SK-N-SH (cell line): ENCODE measurements around the gene ZNF184. TPM values are rescaled to one million over a fixed set of nuclear protein-coding genes. Genes with fewer than 3 reads are reported as not detected.

Experiments
- CTCF ChIA-PET: fragments of 300-600, 350-600 bp; formaldehyde crosslinking; extraction: SDS; loops from one replicate; lab custom pipeline; 2021; lab: Yijun Ruan, JAX
- POLR2A ChIA-PET: fragments of 350-600 bp; sonication (Branson Sonifier 250); formaldehyde crosslinking; extraction: SDS; loops from one replicate; lab custom pipeline; 2020; ENCODE audit warnings: antibody characterized with exemption, inconsistent platforms; lab: Yijun Ruan, JAX
- DNase-seq: peaks from one replicate; pipeline ENCODE4 v3.0.0; 2012
- H2AFZ ChIP-seq: fragments of 200-600 bp; sonication (generic); 2 replicates; pipeline ENCODE4 v1.8.1; 2016; ENCODE audit warnings: antibody characterized with exemption, mild to moderate bottlenecking, low read depth
- H3F3A ChIP-seq: fragments of 200-600 bp; sonication (generic); replicated peaks from 2 replicates; pipeline ENCODE3; 2016; ENCODE audit warnings: antibody characterized with exemption, mild to moderate bottlenecking; ENCODE audit not compliant: insufficient read depth
- H3K27ac ChIP-seq, 2 experiments: fragments of 200-500 bp in 1 of 2; fragments of 200-600 bp in 1 of 2; sonication (Bioruptor generic) in 1 of 2; sonication (generic), shearing (Covaris generic) in 1 of 2; 2 replicates each; pipeline versions ENCODE4 v1.5.1 to v1.6.1; 2014 to 2016; ENCODE audit warnings: low read depth in 2 of 2, inconsistent platforms in 1 of 2, low read length in 1 of 2, mild to moderate bottlenecking in 1 of 2, mixed read lengths in 1 of 2
- H3K27me3 ChIP-seq: fragments of 200-600 bp; sonication (generic), shearing (Covaris generic); 2 replicates; pipeline ENCODE4 v1.6.1; 2016; ENCODE audit warnings: mixed run types; ENCODE audit not compliant: insufficient read depth
- H3K36me3 ChIP-seq, 2 experiments: fragments of 200-500 bp in 1 of 2; fragments of 200-600 bp in 1 of 2; sonication (Bioruptor generic) in 1 of 2; sonication (generic) in 1 of 2; replicated peaks in 1 of 2; 2 replicates each; pipeline versions ENCODE3 to v1.5.1; 2014 to 2016; ENCODE audit warnings: low read length in 1 of 2, mild to moderate bottlenecking in 1 of 2; ENCODE audit not compliant: insufficient read depth in 2 of 2, control insufficient read depth in 1 of 2
- H3K4me1 ChIP-seq, 2 experiments: fragments of 200-500 bp in 1 of 2; fragments of 200-600 bp in 1 of 2; sonication (Bioruptor generic) in 1 of 2; sonication (generic), shearing (Covaris generic) in 1 of 2; 2 replicates each; pipeline versions ENCODE4 v1.5.1 to v1.6.1; 2014 to 2016; ENCODE audit warnings: low read depth in 1 of 2, low read length in 1 of 2, mixed run types in 1 of 2; ENCODE audit not compliant: insufficient read depth in 2 of 2, control insufficient read depth in 1 of 2
- H3K4me2 ChIP-seq: fragments of 200-600 bp; sonication (generic), shearing (Covaris generic); 2 replicates; pipeline ENCODE4 v1.6.1; 2017; ENCODE audit warnings: mixed run types
- H3K4me3 ChIP-seq, 2 experiments: fragments of 200-500 bp in 1 of 2; fragments of 200-600 bp in 1 of 2; sonication (Bioruptor generic) in 1 of 2; sonication (generic), shearing (Covaris generic) in 1 of 2; 2 replicates each; pipeline versions ENCODE4 v1.5.1 to v1.8.1; 2014 to 2016; ENCODE audit warnings: low read depth in 2 of 2, inconsistent platforms in 1 of 2, low read length in 1 of 2, mild to moderate bottlenecking in 1 of 2, mixed read lengths in 1 of 2, moderate library complexity in 1 of 2
- H3K79me2 ChIP-seq: fragments of 200-600 bp; sonication (generic); 2 replicates; pipeline ENCODE4 v1.8.1; 2017; ENCODE audit warnings: mild to moderate bottlenecking; ENCODE audit not compliant: insufficient read depth
- H3K9ac ChIP-seq: fragments of 200-600 bp; sonication (generic); 2 replicates; pipeline ENCODE4 v1.6.1; 2017; ENCODE audit warnings: mixed run types
- H3K9me2 ChIP-seq: fragments of 200-600 bp; sonication (generic); 2 replicates; pipeline ENCODE4 v1.6.1; 2017; ENCODE audit warnings: mixed run types
- H3K9me3 ChIP-seq: fragments of 200-600 bp; sonication (generic); 2 replicates; pipeline ENCODE4 v1.6.1; 2017; ENCODE audit warnings: mixed run types, mild to moderate bottlenecking, moderate library complexity
- H4K20me1 ChIP-seq: fragments of 200-600 bp; sonication (generic); 2 replicates; pipeline ENCODE4 v1.6.1; 2017; ENCODE audit warnings: mild to moderate bottlenecking, mixed run types; ENCODE audit not compliant: insufficient read depth
- EP300 ChIP-seq, 2 experiments: IDR thresholded peaks; 2 replicates each; pipeline versions ENCODE4 v1.4.0 to v1.6.1; 2012; ENCODE audit warnings: borderline replicate concordance in 1 of 2, low read depth in 1 of 2, low read length in 1 of 2
- EZH2phosphoT487 ChIP-seq: fragments of 200-600 bp; sonication (generic); IDR thresholded peaks from 2 replicates; pipeline ENCODE4 v1.6.1; 2017; ENCODE audit warnings: low read depth, mixed run types, mild to moderate bottlenecking, antibody characterized with exemption, moderate library complexity, borderline replicate concordance
- FOSL2 ChIP-seq: IDR thresholded peaks from 2 replicates; pipeline ENCODE4 v1.4.0; 2012; ENCODE audit warnings: low read depth, mild to moderate bottlenecking, moderate library complexity, borderline replicate concordance
- GATA2 ChIP-seq: sonication (generic); formaldehyde crosslinking; IDR thresholded peaks from 2 replicates; pipeline ENCODE4 v1.5.0; 2020; ENCODE audit warnings: mild to moderate bottlenecking, missing genetic modification reagents
- MEF2A ChIP-seq: IDR thresholded peaks from 2 replicates; pipeline ENCODE4 v1.4.0; 2012; ENCODE audit warnings: low read depth, borderline replicate concordance
- MXI1 ChIP-seq: IDR thresholded peaks from 2 replicates; pipeline ENCODE4 v1.6.1; 2012; ENCODE audit warnings: mild to moderate bottlenecking, low read depth, low read length, improper control_type of control experiment
- NRF1 ChIP-seq: IDR thresholded peaks from 2 replicates; pipeline ENCODE4 v1.6.1; 2012; ENCODE audit warnings: low read depth, mild to moderate bottlenecking, low read length
- POLR2AphosphoS5 ChIP-seq: IDR thresholded peaks from 2 replicates; pipeline ENCODE4 v1.6.1; 2012; ENCODE audit warnings: low read depth, low read length
- RAD21 ChIP-seq: IDR thresholded peaks from 2 replicates; pipeline ENCODE4 v1.6.1; 2012; ENCODE audit warnings: mild to moderate bottlenecking, low read length
- RXRA ChIP-seq: IDR thresholded peaks from 2 replicates; pipeline ENCODE4 v1.4.0; 2012; ENCODE audit warnings: low read depth, mild to moderate bottlenecking, borderline replicate concordance
- SIN3A ChIP-seq: IDR thresholded peaks from 2 replicates; pipeline ENCODE4 v1.6.1; 2012; ENCODE audit warnings: low read depth, mild to moderate bottlenecking, low read length, moderate library complexity, borderline replicate concordance
- SMC3 ChIP-seq: IDR thresholded peaks from 2 replicates; pipeline ENCODE4 v1.6.1; 2012; ENCODE audit warnings: low read depth, low read length, improper control_type of control experiment
- TEAD4 ChIP-seq: IDR thresholded peaks from 2 replicates; pipeline ENCODE4 v1.4.0; 2012; ENCODE audit warnings: mild to moderate bottlenecking, borderline replicate concordance; ENCODE audit not compliant: insufficient read depth
- WGBS: methylation state at CpG from one replicate; pipeline ENCODE4 v1.1.6; 2017; ENCODE audit warnings: low lambda C conversion rate; 5-methylcytosine and 5-hydroxymethylcytosine counted together
- polyA plus RNA-seq, 3 experiments: library from polyadenylated mRNA; depleted of rRNA; stranded (reverse); fragments of >200 nt; gene quantifications; 2 replicates each; pipeline ENCODE4 v1.2.3, GENCODE V29; 2012
- TF ChIP-seq, protein P1 (sequence below): IDR thresholded peaks from 2 replicates; pipeline ENCODE4 v1.6.1; 2012; ENCODE audit warnings: mild to moderate bottlenecking, low read depth, low read length, moderate library complexity
- TF ChIP-seq, protein P2 (sequence below): fragments of 200-600 bp; sonication (generic); IDR thresholded peaks from 2 replicates; pipeline ENCODE4 v1.6.1; 2017; ENCODE audit warnings: antibody characterized with exemption, mild to moderate bottlenecking, moderate library complexity
- TF ChIP-seq, protein P3 (sequence below): IDR thresholded peaks from 2 replicates; pipeline ENCODE4; 2012
- TF ChIP-seq, protein P4 (sequence below): fragments of 150-350 bp; IDR thresholded peaks from 2 replicates; pipeline ENCODE4 v1.6.1; 2016; ENCODE audit warnings: mild to moderate bottlenecking, low read depth, low read length
- TF ChIP-seq, protein P5 (sequence below): IDR thresholded peaks from 2 replicates; pipeline ENCODE4 v1.4.0; 2012; ENCODE audit warnings: low read depth

ZNF184 gene
- polyA plus RNA-seq, 1 of the 3 experiments (the other 2 are of a cell fraction) = 1.6 TPM

DNA sequence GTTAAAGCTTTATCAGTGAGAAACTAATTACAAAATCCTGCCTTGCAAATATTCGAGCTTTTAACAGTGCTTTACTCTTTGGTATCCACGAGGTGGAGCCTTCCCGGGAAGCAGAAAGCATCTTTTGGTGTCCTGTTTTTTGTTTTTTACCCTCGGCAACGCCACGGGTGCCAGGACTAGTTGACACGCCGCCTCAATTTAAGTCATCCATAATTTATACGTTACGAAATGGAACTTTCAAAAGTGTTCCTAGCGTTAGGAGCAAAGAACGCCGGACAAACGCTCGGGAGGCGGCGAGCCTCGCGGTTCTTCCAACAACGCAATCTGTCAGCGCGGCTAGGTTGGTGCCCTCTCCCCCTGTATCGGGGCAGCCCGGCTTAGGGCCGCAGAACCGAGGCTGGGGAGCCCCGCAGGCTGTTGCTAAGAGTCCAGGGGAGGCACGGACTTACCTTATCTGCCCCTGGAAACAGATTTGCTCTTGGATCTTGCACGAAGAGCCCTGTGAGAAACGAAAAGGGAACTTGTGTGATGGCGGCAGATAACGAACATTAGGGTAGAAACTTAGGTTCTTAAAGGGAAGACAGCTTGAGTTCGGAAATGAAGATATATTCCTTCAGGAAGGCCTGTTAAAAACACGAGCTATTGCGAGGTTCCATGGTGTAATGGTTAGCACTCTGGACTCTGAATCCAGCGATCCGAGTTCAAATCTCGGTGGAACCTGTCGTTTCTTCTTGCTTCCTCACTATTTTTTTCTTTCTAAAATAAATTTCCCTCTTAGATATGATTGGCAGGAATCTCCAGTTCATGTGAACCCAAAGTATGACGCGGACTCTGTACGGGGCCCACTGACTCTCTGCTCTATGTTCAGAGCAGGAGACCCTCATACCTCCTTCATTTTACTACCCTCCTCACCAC, 46.2 kb upstream of the ZNF184 start:
- H3K36me3 ChIP-seq = no peaks in the 10 kb centered on the region
- TF ChIP-seq EP300 (IDR thresholded peaks at IDR 0.05; ENCODE audit: borderline replicate concordance in 1 of 2, low read depth in 1 of 2, low read length in 1 of 2) (no peak), FOSL2 (peak; percentile 39; the same call in 1 of the 2 replicates), NRF1 (no peak), MEF2A (no peak), RAD21 (peak; percentile 57), SMC3 (peak; percentile 74), EZH2phosphoT487 (no peak), MXI1 (peak; percentile 34; the same call in 1 of the 2 replicates), GATA2 (CRISPR knock-in tag) (no peak; the same call in none of the 2 replicates), TEAD4 (peak; percentile 75; the same call in 1 of the 2 replicates), SIN3A (0 out of 2 replicates have a peak, but pooled peaks have one; percentile 24), RXRA (no peak), POLR2AphosphoS5 (no peak)
- TF ChIP-seq, protein P1, sequence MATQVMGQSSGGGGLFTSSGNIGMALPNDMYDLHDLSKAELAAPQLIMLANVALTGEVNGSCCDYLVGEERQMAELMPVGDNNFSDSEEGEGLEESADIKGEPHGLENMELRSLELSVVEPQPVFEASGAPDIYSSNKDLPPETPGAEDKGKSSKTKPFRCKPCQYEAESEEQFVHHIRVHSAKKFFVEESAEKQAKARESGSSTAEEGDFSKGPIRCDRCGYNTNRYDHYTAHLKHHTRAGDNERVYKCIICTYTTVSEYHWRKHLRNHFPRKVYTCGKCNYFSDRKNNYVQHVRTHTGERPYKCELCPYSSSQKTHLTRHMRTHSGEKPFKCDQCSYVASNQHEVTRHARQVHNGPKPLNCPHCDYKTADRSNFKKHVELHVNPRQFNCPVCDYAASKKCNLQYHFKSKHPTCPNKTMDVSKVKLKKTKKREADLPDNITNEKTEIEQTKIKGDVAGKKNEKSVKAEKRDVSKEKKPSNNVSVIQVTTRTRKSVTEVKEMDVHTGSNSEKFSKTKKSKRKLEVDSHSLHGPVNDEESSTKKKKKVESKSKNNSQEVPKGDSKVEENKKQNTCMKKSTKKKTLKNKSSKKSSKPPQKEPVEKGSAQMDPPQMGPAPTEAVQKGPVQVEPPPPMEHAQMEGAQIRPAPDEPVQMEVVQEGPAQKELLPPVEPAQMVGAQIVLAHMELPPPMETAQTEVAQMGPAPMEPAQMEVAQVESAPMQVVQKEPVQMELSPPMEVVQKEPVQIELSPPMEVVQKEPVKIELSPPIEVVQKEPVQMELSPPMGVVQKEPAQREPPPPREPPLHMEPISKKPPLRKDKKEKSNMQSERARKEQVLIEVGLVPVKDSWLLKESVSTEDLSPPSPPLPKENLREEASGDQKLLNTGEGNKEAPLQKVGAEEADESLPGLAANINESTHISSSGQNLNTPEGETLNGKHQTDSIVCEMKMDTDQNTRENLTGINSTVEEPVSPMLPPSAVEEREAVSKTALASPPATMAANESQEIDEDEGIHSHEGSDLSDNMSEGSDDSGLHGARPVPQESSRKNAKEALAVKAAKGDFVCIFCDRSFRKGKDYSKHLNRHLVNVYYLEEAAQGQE = no peak
- TF ChIP-seq, protein P2, sequence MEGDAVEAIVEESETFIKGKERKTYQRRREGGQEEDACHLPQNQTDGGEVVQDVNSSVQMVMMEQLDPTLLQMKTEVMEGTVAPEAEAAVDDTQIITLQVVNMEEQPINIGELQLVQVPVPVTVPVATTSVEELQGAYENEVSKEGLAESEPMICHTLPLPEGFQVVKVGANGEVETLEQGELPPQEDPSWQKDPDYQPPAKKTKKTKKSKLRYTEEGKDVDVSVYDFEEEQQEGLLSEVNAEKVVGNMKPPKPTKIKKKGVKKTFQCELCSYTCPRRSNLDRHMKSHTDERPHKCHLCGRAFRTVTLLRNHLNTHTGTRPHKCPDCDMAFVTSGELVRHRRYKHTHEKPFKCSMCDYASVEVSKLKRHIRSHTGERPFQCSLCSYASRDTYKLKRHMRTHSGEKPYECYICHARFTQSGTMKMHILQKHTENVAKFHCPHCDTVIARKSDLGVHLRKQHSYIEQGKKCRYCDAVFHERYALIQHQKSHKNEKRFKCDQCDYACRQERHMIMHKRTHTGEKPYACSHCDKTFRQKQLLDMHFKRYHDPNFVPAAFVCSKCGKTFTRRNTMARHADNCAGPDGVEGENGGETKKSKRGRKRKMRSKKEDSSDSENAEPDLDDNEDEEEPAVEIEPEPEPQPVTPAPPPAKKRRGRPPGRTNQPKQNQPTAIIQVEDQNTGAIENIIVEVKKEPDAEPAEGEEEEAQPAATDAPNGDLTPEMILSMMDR = peak; percentile 86
- TF ChIP-seq, protein P3, sequence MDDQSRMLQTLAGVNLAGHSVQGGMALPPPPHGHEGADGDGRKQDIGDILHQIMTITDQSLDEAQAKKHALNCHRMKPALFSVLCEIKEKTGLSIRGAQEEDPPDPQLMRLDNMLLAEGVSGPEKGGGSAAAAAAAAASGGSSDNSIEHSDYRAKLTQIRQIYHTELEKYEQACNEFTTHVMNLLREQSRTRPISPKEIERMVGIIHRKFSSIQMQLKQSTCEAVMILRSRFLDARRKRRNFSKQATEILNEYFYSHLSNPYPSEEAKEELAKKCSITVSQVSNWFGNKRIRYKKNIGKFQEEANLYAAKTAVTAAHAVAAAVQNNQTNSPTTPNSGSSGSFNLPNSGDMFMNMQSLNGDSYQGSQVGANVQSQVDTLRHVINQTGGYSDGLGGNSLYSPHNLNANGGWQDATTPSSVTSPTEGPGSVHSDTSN = 0 out of 2 replicates have a peak, but pooled peaks have one; percentile 19
- TF ChIP-seq, protein P4, sequence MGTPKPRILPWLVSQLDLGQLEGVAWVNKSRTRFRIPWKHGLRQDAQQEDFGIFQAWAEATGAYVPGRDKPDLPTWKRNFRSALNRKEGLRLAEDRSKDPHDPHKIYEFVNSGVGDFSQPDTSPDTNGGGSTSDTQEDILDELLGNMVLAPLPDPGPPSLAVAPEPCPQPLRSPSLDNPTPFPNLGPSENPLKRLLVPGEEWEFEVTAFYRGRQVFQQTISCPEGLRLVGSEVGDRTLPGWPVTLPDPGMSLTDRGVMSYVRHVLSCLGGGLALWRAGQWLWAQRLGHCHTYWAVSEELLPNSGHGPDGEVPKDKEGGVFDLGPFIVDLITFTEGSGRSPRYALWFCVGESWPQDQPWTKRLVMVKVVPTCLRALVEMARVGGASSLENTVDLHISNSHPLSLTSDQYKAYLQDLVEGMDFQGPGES = no peak
- TF ChIP-seq, protein P5, sequence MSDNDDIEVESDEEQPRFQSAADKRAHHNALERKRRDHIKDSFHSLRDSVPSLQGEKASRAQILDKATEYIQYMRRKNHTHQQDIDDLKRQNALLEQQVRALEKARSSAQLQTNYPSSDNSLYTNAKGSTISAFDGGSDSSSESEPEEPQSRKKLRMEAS = 0 out of 2 replicates have a peak, but pooled peaks have one; percentile 17
- TF ChIP-seq, all 33 proteins: peak for 9
- peaks cover 8% of the 10 kb centered on the region for H3F3A ChIP-seq
- POLR2A ChIA-PET = interaction anchor here (0.6 to 0.7 kb wide), 2 partner anchors 19 to 169 kb away, joined by 3 to 4 read pairs; no protein-coding TSS in a partner anchor
- H3K27me3 ChIP-seq = peaks cover 23% of the 10 kb centered on the region
- H3K9me3 ChIP-seq = no peaks in the 10 kb centered on the region
- H4K20me1 ChIP-seq = no peaks in the 10 kb centered on the region
- H3K9me2 ChIP-seq = no peaks in the 10 kb centered on the region
- CTCF ChIA-PET = interaction anchor here (0.6 to 3.8 kb wide), 44 partner anchors 8 to 1138 kb away, joined by 3 to 43 read pairs (median 4); partner anchors contain the start of gene ZNF184
- H3K79me2 ChIP-seq = no peaks in the 10 kb centered on the region
- peak overlapping the region; percentile 93 to 97 for H3K4me3 ChIP-seq
- peak; percentile 67 for DNase-seq
- 2% methylated on average over 30 of the region's 42 CpGs for WGBS
- H3K4me2 ChIP-seq = peak overlapping the region; percentile 93
- H3K9ac ChIP-seq = peak overlapping the region; percentile 65
- peaks cover 0 to 3% of the 10 kb centered on the region in 2 experiments; a peak in 2 of 4 replicates for H3K4me1 ChIP-seq
- H2AFZ ChIP-seq = peak overlapping the region; percentile 97
- H3K27ac ChIP-seq = peak overlapping the region in 1 of 2 experiments; percentile 53; a peak in 2 of 4 replicates
